NCI-H128 (cell line): ENCODE measurements around the gene DNAI4.
"Not testable (repeated sequence)": the region's sequence is repeated elsewhere in the genome, so short reads cannot be mapped to it uniquely, and the experiment has no call there.

Experiments
- DNase-seq: peaks from one replicate; lab custom pipeline; 2025; ENCODE audit not compliant: unreplicated experiment; lab: John Stamatoyannopoulos, UW

Gene DNAI4

GRCh38 chr1:66929999-66930822, 5.6 kb upstream of the DNAI4 start:
- DNase-seq = peak; percentile 79

GRCh38 chr1:66929691-66929998, 5.0 kb upstream of the DNAI4 start:
- no peak for DNase-seq

GRCh38 chr1:66929146-66929688, 4.6 kb upstream of the DNAI4 start:
- no peak for DNase-seq

GRCh38 chr1:66927528-66927927, 2.9 kb upstream of the DNAI4 start:
- DNase-seq = no peak

GRCh38 chr1:66925944-66926343, 1.3 kb upstream of the DNAI4 start:
- no peak for DNase-seq

GRCh38 chr1:66925558-66925910, 878 bp upstream of the DNAI4 start:
- DNase-seq = no peak

- DNase-seq = no peak
Observed at GRCh38 chr1:66920543-66920942, 4.1 kb downstream of the DNAI4 start.

GRCh38 chr1:66919828-66920227, 4.8 kb downstream of the DNAI4 start:
- DNase-seq = no peak

GRCh38 chr1:66919063-66919462, 5.6 kb downstream of the DNAI4 start:
- DNase-seq = no peak

- DNase-seq = no peak
Observed at GRCh38 chr1:66917476-66917875, 7.2 kb downstream of the DNAI4 start.

GRCh38 chr1:66916320-66916719, 8.3 kb downstream of the DNAI4 start:
- no peak for DNase-seq

GRCh38 chr1:66915203-66915602, 9.5 kb downstream of the DNAI4 start:
- not testable (repeated sequence) for DNase-seq

- no peak for DNase-seq
Observed at GRCh38 chr1:66893712-66894111, 30.9 kb downstream of the DNAI4 start.

- no peak for DNase-seq
Observed at GRCh38 chr1:66890621-66891020, 34.0 kb downstream of the DNAI4 start.

- no peak for DNase-seq
Observed at GRCh38 chr1:66889030-66889429, 35.6 kb downstream of the DNAI4 start.

GRCh38 chr1:66876664-66877063, 48.0 kb downstream of the DNAI4 start:
- no peak for DNase-seq

- DNase-seq = no peak
Observed at GRCh38 chr1:66873111-66873510, 51.5 kb downstream of the DNAI4 start.

- DNase-seq = not testable (repeated sequence)
Observed at GRCh38 chr1:66872024-66872423, 52.6 kb downstream of the DNAI4 start.

- no peak for DNase-seq
Observed at GRCh38 chr1:66867501-66867900, 57.2 kb downstream of the DNAI4 start.

GRCh38 chr1:66860529-66860928, 64.1 kb downstream of the DNAI4 start:
- DNase-seq = no peak

GRCh38 chr1:66853379-66853778, 71.3 kb downstream of the DNAI4 start:
- no peak for DNase-seq

- no peak for DNase-seq
Observed at GRCh38 chr1:66852870-66853269, 71.8 kb downstream of the DNAI4 start.

- DNase-seq = no peak
Observed at GRCh38 chr1:66850989-66851388, 73.7 kb downstream of the DNAI4 start.
